A673 (cell line): Measurements from ENCODE around the gene ELMO3.

ENCODE experiments used
- CTCF ChIP-seq: fragments of 300-800, 200-600 bp; sonication (generic); conservative IDR thresholded peaks from 2 replicates; pipeline ENCODE4 v1.5.1; 2017; ENCODE audit warnings: low read depth, mild to moderate bottlenecking, antibody characterized with exemption, low read length, moderate library complexity, mixed read lengths
- EZH2 ChIP-seq: fragments of 200-600 bp; sonication (generic); IDR thresholded peaks from 2 replicates; pipeline ENCODE4 v1.6.1; 2017; ENCODE audit warnings: borderline replicate concordance, low read depth, mild to moderate bottlenecking, mixed read lengths, antibody characterized with exemption, low read length; ENCODE audit not compliant: poor library complexity, severe bottlenecking

- no peak for TF ChIP-seq CTCF
- no peak for TF ChIP-seq EZH2
These were observed 1.6 kb downstream of the ELMO3 start for GRCh38 chr16:67200491-67200890.
